Testis (tissue), 3 donors: ENCODE data around the gene FHOD3. TPM values are rescaled to one million over a fixed set of nuclear protein-coding genes. Genes with fewer than 3 reads are reported as not detected.

Source experiments
- DNase-seq: peaks from one replicate; pipeline ENCODE4 v3.0.0-alpha.2; 2019
- H3K27ac ChIP-seq, 2 donors: fragments of 200-600 bp; sonication (generic); one replicate each; pipeline ENCODE4 v1.5.1; 2019
- H3K27me3 ChIP-seq: fragments of 200-600 bp; sonication (generic); one replicate; pipeline ENCODE4 v1.5.1; 2019
- H3K36me3 ChIP-seq: fragments of 200-600 bp; sonication (generic); one replicate; pipeline ENCODE4 v1.5.1; 2017; ENCODE audit warnings: low read depth; ENCODE audit errors: missing control alignments
- H3K4me1 ChIP-seq: fragments of 200-600 bp; sonication (generic); one replicate; pipeline ENCODE4 v1.5.1; 2019
- H3K4me3 ChIP-seq, 2 donors: fragments of 200-600 bp; sonication (generic); one replicate each; pipeline ENCODE4 v1.5.1; 2017 to 2019
- H3K9me3 ChIP-seq: fragments of 200-600 bp; sonication (generic); one replicate; pipeline ENCODE4 v1.5.1; 2017
- POLR2A ChIP-seq: fragments of 450-650 bp; IDR thresholded peaks from one replicate; pipeline ENCODE4 v1.6.1; 2017; ENCODE audit warnings: antibody characterized with exemption, mild to moderate bottlenecking, moderate library complexity
- WGBS, 2 donors: methylation state at CpG; one replicate each; pipeline ENCODE4 v1.1.5; 2018; 5-methylcytosine and 5-hydroxymethylcytosine counted together
- intact Hi-C: fragments of 100-400 bp; cut with DNase I; formaldehyde crosslinking; loops from one replicate; pipeline ENCODE4 v1.15.1; 2023; ENCODE audit warnings: low total_unique reads
- polyA plus RNA-seq: library from polyadenylated mRNA; stranded (reverse); fragments of 350-450 nt; fragmentation: Illumina TruSeq; extraction: RNeasy Lipid Tissue Mini Kit (QIAGEN cat#74804); gene quantifications from one replicate; pipeline ENCODE4 v1.2.3, GENCODE V29; 2014; ENCODE audit warnings: low read depth, low replicate concordance; ENCODE audit not compliant: insufficient read depth
- total RNA-seq, 2 donors: library from RNA; depleted of rRNA; stranded (reverse); fragments of >200 nt; gene quantifications; one replicate each; pipeline ENCODE4 v1.2.3, GENCODE V29; 2016
- TF ChIP-seq, protein P1 (sequence below), 3 experiments: fragments of 450-650 bp in 2 of 3; fragments of 200-600 bp in 1 of 3; sonication (generic) in 1 of 3; IDR thresholded peaks; one replicate each; pipeline ENCODE4 v1.5.1; 2016 to 2019; ENCODE audit warnings: antibody characterized with exemption in 3 of 3, mild to moderate bottlenecking in 2 of 3, moderate library complexity in 1 of 3

FHOD3 gene
- total and polyA plus RNA-seq, 3 donors from 2014 or later = 6.5 to 46.8 (median 37.3) TPM

DNA sequence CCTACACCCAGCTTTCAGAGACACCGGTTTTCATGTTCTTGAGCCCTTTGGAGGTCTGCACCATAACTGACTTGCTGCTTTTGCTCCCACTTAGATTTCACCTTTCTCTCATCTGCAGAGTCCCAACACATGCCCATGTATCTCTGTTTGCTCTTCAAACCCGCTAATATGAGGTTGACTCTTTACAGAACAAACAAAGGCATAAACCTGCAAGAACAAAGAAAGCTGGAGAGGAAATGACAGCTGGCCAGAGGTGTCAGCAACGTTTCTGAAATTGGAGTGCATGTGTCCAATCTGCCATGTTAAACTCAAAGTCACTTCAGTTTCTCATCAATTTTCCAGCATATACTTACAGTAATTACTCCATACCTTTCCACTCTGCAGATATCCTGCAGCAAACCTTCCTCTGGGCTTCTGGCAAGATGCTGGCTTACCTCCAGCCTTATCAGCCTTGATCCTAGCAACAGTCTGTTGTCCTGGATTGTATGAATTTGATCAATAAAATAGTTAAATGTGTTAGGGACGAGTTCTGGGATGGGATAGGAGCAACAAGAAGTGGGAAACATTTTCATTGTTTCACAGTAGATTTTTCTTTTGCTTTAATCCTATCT, 157.4 kb downstream of the FHOD3 start:
- H3K27ac ChIP-seq = no peak overlapping the region
- H3K4me1 ChIP-seq = no peaks in the 10 kb centered on the region
- no peaks in the 10 kb centered on the region for H3K9me3 ChIP-seq
- WGBS, 2 donors = 74 to 83% methylated on average over 4 of the region's 4 CpGs
- no peaks in the 10 kb centered on the region for H3K36me3 ChIP-seq
- TF ChIP-seq, protein P1, sequence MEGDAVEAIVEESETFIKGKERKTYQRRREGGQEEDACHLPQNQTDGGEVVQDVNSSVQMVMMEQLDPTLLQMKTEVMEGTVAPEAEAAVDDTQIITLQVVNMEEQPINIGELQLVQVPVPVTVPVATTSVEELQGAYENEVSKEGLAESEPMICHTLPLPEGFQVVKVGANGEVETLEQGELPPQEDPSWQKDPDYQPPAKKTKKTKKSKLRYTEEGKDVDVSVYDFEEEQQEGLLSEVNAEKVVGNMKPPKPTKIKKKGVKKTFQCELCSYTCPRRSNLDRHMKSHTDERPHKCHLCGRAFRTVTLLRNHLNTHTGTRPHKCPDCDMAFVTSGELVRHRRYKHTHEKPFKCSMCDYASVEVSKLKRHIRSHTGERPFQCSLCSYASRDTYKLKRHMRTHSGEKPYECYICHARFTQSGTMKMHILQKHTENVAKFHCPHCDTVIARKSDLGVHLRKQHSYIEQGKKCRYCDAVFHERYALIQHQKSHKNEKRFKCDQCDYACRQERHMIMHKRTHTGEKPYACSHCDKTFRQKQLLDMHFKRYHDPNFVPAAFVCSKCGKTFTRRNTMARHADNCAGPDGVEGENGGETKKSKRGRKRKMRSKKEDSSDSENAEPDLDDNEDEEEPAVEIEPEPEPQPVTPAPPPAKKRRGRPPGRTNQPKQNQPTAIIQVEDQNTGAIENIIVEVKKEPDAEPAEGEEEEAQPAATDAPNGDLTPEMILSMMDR (IDR thresholded peaks at IDR 0.05) = no peak
- TF ChIP-seq POLR2A = no peak
- no peak for DNase-seq
- no peak overlapping the region for H3K4me3 ChIP-seq
- no peaks in the 10 kb centered on the region for H3K27me3 ChIP-seq
- intact Hi-C loops = no loop called here

- Histone ChIP-seq H3K4me3 (no peak overlapping the region), H3K27ac (no peak overlapping the region), H3K36me3 (no peaks in the 10 kb centered on the region), H3K9me3 (no peaks in the 10 kb centered on the region), H3K27me3 (no peaks in the 10 kb centered on the region), H3K4me1 (no peaks in the 10 kb centered on the region)
- TF ChIP-seq, protein P1 (IDR thresholded peaks at IDR 0.05) = no peak
- no peak for TF ChIP-seq POLR2A
- intact Hi-C loops = no loop called here
- 87 to 91% methylated on average over 4 of the region's 4 CpGs for WGBS, 2 donors
- DNase-seq = no peak
These were observed 158.4 kb downstream of the FHOD3 start for GRCh38 chr18:36455931-36456330.

DNA sequence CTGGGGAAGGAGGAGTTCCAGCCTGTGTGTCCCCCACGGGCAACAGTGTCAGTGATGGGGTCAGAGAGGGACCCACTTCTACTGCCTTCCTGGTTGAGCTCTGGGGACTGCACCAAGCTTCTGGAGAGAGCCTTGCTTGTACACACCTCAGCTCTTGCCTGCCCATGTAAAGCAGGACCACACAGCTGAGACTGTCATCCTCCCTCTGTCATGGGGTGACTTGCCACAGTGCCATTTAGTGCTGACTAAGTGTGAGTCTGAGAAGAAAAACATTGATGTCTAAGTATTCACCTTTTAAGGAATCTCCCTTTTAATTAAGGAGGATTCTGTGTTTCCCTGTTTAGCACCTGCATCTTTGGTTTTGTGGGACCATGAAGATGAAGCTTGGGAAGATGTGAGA, 159.1 kb downstream of the FHOD3 start:
- no peak for DNase-seq
- no peaks in the 10 kb centered on the region for H3K27me3 ChIP-seq
- no peaks in the 10 kb centered on the region for H3K36me3 ChIP-seq
- no peak overlapping the region for H3K27ac ChIP-seq
- 75 to 100% methylated on average over 1 of the region's 1 CpG for WGBS, 2 donors
- H3K4me1 ChIP-seq = no peaks in the 10 kb centered on the region
- intact Hi-C loops = no loop called here
- H3K9me3 ChIP-seq = no peaks in the 10 kb centered on the region
- no peak overlapping the region for H3K4me3 ChIP-seq
- no peak for TF ChIP-seq POLR2A
- TF ChIP-seq, protein P1 (IDR thresholded peaks at IDR 0.05) = no peak

- 47 to 59% methylated on average over 1 of the region's 1 CpG for WGBS, 2 donors
These were observed 160.2 kb downstream of the FHOD3 start for GRCh38 chr18:36457683-36458082.

DNA sequence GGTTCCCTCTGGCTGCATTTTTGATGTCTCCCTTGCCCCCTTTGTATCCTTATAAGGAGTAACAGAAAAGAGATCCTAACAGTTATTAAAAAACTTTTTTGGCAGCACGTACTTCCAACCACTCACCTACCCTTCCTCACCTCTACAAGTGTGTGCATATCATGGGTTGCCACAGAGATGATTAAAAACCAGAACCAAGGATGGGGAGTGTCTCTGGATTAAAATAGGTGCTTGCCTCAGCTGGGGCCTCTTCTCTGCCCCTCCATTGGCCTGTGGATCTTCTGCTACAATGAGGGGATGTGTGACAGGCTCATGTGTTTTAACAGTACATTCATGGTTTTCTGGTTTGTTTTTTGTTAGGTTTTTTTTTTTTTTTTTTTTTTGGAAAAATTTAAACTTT, 160.8 kb downstream of the FHOD3 start:
- intact Hi-C loops = no loop called here
- Histone ChIP-seq H3K4me3 (no peak overlapping the region), H3K4me1 (no peaks in the 10 kb centered on the region), H3K27ac (no peak overlapping the region), H3K27me3 (no peaks in the 10 kb centered on the region), H3K36me3 (no peaks in the 10 kb centered on the region), H3K9me3 (no peaks in the 10 kb centered on the region)
- 90 to 91% methylated on average over 1 of the region's 1 CpG for WGBS, 2 donors
- DNase-seq = no peak
- TF ChIP-seq, protein P1 (IDR thresholded peaks at IDR 0.05) = no peak
- no peak for TF ChIP-seq POLR2A

More at GRCh38 chr18:36457683-36458082, 160.2 kb downstream of the FHOD3 start:
- no peak for TF ChIP-seq POLR2A
- Histone ChIP-seq H3K27ac (no peak overlapping the region), H3K36me3 (no peaks in the 10 kb centered on the region), H3K9me3 (no peaks in the 10 kb centered on the region), H3K4me3 (no peak overlapping the region), H3K27me3 (no peaks in the 10 kb centered on the region), H3K4me1 (no peaks in the 10 kb centered on the region)
- intact Hi-C loops = no loop called here
- no peak for DNase-seq
